DMS153 treated with DMSO at 0.1 percent for 48 hours (cell line): ENCODE data around the gene MYLK.
A peak's percentile ranks its signal among the peaks of the same experiment; 100 is the strongest.

Source experiments
- DNase-seq: peaks from one replicate; lab custom pipeline; 2025; ENCODE audit not compliant: unreplicated experiment; lab: John Stamatoyannopoulos, UW

The MYLK gene

DNA sequence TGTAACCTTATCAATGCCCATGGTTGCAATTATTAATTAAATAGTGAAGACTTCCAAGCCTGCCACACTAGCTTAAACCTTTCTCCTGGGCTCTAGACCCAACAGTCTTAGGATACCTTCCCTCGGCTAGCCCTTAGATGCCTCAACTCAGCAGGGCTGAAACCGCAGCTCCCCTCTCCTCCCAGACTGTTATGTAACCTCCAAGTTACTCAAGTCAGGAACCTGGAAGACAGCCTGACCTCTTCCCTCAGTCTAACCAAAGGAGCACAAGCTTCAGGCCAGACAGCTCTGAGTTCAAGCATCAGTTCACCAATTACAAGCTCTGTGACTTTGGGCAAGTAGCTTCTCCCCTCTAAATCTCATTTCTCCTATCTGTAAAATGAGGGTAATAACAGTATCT, 228.7 kb downstream of the MYLK start:
- DNase-seq: no peak

DNA sequence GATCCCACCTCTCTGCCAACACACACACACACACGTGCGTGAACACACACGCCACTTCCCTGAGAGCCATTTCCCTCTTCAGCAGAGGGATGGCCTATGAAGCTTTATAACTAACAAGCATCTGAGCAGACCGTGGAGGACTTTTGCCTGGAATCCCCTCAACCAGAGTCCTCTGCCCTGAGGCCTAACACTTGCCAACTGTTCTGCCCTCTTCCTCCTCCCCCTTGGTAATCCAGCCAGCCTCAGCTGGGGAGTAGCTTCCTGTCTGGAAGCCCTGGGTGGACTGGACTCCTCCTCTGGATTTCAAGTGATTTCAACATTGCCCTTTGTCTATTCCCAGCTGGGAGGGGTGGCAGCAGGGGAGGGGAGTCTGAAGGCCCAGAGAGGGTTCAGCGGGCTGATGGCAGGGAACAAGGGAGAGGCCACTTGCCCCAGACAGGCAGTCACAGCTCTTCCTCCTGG, 230.9 kb downstream of the MYLK start:
- DNase-seq: peak; percentile 54

DNA sequence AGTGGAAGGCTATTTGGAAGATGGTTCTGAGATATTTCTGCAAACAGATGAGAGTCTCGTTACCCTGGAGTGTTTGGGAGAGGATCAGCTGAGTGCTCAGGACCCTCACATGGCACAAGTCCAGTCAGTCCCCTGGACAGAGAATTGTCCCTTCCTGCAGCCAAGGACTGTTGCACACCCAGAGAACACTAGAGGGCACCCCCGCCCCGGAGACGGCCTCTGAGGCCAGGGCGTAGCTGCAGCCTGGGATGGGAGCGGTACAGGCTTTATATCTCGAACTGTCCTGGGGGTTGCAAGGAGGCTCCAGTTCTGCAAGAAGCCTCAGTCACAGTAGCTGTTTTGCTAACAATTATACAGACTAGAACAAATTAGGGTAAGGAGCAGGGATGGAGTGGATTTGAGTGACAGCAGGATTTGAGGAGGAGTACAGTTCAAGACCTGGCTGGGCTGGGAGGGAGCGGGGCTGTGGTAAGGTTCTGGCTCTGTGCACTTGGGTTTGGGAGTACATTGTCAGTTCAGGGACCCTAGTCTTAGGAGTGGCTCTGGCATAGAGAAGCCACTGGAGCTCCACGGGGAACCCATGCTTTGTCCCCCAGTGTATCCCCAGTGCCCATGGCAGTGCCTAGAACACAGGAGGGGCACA, 231.7 kb downstream of the MYLK start:
- peak; percentile 70 for DNase-seq

DNA sequence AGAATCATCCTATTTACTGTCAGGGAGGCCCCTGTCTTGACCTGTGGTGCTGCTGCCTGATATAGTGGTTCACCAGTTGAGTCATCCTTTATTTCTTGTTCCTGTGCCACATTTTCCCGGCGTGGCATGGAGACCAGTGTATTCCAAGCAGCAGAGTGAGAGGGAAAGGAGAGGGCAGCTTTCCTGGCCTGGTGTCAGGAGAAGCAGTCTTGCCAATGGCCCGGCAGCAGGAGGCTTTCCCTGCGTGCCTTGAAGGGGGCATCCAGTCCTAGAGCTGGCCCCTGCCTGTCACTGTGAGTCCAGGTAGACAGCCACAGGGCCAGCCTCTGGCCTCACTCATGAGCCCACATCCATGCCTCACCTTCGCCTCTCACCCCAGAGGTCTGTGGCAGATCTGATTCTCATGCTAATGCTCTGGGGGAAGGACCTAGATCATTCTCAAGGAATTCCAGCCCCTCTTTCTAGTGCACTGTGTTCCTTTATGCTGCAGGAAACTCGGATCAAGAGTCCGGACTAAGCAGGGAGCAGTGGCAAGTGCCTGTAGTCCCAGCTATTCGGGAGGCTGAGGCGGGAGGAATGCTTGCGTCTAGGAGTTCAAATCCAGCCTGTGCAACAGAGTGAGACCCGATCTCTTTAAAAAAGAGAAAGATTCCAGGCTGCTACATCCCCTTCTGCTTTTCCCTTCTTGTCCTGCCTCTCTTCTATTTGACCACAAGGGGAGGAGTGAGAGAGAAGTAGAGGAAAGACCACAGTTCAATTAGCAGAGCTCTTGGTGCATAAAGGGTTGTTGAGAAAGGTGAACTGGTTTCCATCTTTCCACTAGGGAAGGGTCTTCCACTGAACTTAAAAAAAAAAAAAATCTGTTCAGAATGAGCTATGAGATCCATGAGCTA, 232.4 kb downstream of the MYLK start:
- no peak for DNase-seq

DNA sequence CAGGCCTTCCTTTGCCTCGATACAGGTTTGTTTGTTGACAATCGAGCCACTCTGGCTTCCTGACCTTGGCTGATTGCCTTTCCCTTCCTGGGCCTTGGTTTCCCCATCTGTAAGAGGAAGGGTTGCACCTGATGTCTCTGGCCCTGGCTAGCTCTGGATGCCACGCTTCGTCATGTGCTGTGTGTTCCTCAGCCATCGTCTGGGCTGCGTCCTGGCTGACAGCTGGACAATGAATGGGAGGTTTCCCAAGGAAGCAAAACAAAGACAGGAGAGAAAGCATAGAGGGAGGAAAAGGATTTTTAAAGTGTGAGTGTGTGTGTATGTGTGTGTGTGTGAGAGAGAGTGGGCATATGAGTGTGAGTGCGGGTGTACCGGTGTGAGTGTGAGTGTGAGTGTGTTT, 234.0 kb downstream of the MYLK start:
- DNase-seq: no peak

DNA sequence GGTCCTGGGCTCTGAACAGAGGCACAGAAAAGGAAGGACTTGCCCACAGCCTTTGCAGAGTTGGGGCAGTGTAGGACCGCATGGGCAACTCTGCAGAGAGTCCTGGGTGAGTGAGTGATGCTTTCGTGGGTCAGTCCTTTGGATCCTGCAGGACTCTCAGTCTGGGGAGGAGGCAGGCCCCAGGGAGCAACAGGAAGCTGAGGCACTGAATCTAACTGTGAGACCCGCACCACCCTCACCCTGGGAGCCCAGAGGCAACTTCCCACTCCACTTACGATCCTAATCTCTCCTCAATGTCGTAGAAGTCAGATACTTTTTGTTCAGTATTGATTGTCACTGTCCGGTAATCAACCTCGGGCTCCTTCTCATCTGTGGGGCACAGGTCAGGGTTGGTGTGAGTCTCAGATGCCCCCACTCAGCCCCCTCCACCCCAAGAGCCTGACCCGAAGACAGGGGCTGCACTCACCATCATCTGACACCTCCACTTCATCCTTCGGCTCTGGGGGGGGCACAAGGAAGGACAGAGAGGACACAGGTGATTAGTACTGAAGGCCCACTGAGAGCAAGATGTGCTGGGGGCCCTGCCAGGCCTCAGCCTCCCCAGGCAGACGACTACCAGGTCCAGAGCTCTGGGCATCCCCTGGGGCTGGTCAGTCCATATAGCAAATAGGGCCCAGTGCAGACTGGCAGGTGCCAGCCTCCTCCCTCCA, 235.3 kb downstream of the MYLK start:
- no peak for DNase-seq

DNA sequence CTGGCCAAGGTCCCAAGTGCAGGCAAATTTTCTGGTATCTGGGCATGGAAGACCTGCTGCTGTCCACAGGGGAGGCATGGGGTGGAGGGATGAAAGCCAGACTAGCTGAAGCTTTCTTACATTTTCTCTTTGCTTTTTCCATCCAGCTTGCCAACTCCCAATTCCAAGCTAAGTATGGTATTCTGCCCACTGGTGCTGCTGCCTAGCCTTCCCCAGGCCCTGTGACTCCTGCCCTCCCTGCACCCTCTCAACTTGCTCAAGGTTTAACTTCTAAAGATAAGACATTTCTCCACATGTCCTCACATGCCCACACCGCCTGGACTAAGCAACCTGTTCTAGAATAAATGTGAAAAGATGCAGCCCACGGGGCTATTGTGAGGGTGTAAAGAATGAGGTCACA, 239.8 kb downstream of the MYLK start:
- DNase-seq: no peak

DNA sequence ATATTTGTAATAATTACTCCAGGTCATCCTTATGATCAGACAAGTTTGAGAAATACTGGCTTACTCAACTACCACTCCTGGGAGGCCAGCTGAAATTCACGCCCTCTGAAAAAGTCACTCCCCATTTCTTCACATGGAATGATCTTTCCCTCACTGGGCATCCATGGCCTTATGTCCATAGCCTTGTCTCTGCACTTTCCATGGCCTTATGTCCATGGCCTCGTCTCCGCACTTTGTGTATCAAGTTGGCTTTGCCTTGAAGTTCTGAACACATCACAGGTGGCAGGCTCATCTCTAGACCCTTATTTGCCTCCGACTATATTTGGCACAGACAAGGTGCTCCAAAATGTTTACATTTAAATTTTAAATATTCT, 241.2 kb downstream of the MYLK start:
- no peak for DNase-seq

DNA sequence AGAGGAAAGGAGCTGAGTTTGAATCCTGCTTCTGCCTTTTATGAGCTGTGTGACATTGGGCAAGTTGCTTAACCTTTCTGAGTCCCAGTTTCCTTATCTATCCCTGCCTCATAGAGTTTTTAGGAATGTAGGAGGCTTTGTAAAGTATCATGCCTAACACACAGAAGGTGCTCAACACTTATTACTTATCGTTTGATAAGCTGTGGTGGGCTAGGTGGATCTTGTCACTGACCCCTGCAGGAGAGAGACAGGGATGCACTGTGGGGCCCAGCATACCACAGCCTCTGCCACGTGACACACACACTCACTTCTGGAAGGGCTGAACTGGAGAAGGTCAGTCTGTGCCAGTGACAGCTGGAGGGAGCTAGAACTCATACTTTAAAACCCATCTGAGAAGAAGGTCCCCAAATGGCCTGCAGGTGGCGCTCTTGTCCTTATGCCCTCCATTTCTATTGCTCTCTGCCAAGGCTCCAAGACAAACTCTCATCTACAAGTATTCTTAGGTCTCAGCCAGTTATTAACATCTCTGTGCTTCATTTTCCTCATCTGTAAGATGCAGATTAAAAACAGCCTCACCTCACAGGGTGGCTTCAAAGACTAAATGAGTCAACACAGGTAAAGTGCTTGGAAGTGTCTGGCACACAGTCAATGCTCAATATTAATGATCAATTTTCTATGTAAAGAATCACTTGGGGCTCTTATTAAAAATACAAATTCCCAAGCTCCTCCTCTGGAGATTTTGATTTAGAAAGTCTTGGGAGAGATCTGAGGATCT, 241.8 kb downstream of the MYLK start:
- DNase-seq: peak; percentile 49

DNA sequence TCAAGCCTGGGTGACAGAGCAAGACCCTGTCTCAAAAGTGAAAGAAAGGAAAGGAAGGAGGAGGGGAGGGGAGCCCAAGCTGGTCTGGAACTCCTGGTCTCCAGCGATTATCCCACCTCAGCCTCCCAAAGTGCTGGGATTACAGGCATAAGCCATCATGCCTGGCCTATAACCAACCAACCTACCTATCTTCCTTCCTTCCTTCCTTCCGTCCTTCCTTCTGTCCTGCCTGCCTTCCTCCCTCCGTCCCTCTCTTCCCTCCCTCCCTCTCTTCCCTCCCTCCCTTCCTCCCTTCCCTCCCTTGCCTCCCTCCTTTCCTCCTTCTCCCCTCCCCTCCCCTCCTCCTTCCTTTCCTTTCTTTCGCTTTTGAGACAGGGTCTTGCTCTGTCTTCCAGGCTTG, 242.6 kb downstream of the MYLK start:
- no peak for DNase-seq

DNA sequence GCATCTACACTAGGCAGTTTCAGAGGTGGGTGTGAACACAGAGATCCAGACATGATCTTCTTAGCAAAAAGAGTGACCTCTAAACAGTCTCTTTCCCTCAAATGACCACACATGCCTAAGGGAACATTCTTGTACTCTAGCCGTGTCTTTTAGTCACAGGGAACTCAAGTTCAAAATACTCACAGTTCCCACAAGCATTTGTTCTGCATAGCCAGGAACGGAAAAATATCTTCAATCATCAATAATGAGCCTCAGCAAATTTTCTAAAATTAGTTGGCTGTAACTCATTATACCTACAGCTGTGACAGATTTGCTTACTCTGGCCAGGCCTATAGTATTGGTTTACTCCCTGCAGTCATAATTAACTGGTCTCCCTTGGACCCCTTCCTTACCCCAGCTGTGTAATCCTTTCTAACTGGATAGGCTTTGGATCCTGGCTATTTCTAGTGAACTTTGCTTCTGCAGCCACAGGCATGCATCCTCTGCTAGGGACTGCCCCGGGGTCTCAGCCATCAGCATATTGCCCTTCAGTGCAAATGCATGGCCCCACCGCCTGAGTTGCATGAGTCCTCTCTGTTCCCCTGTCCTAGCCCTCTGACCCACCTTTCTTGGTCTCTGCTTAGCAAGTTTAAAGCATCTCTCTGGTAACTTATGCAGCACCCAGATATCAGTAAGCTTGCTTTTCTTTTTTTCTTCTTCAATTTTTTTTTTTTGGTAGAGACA, 243.2 kb downstream of the MYLK start:
- no peak for DNase-seq

DNA sequence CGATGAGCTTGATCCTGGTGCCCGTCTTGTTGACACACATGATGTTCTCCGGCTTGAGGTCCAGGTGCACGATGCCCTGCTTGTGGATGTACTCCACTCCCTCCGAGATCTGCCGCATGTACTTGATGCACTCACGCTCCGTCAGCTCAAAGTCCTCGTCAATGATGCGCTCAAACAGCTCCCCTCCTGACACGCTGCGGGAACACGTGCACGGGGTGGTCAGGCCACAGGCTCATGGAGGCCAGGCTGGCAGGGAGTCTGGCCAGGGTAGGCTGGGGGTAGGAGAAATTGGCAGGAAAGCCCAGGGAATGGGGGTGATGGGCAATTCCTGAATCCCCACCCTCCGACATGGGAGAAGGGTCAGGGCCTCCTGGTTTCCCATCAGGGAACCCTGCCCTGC, 243.8 kb downstream of the MYLK start:
- DNase-seq: no peak

DNA sequence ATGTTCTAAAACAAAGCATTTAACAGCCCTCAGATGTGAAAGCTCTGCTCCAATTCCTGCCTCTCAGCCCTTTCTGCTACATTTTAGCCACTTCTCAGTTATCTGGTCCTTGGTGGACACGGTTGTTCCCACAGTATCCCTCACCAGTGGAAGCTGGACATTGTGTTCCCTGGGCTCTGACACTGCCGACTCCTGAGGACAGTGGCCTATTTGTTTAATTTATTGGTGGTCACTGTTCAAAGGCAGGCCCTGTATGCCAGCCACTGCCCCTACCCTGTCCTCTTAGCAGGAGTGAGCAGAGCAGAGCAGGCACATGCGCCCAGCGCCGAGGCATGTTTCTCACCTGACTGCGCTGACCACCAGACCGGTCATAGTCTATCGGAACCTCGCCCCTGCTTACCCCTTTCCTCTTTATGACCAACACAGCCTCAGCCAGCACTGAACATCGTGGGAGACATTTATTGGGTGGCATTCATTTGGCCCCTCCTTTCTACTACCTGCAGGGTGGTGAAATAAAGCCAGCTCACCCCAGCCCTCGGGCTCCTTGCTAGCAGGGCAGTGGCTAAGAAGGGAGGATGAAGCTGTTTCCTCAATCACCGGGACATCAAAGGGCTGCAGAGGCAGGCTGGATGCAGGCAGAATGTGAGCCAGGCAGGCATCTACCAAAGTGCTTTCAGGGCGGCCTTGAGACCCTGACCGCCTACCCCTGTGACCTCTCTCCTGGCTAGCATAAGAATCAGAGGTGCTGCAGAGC, 245.0 kb downstream of the MYLK start:
- DNase-seq: no peak

DNA sequence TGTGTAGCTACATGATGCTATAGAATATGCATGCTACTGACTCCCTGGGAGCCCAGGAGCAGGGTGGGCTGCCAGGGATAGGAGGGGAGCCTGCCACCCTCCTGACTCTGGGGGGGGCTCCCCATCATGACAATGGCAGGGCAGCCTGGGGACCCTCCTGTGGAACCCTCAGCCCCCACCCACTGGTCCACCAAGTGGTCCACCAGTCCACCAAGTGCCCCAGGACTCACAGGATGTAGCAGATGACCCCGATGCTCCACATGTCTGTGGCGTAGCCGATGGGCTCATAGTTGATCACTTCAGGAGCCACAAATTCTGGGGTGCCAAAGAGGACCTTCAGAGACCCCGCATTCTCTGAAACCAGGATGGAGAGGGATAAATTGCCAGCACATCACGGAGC, 246.3 kb downstream of the MYLK start:
- no peak for DNase-seq

DNA sequence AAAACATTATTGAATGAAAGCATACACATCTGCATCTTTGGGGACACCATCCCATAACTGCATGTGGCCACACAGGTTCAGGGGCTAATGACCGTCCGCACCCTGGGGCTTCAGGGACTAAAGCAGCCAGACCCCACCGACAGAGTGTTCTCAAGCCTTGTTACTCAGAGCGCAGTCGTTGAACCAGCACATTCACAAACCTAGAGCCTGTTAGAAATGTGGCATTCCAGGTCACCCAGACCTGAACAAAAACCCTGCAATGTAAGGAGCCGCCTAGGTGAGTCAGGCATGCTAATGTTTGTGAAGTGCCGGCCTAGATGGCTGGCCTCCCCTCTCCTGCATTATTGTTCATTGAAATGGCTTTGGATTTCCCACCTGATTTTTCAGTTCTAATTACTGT, 247.0 kb downstream of the MYLK start:
- DNase-seq: no peak

DNA sequence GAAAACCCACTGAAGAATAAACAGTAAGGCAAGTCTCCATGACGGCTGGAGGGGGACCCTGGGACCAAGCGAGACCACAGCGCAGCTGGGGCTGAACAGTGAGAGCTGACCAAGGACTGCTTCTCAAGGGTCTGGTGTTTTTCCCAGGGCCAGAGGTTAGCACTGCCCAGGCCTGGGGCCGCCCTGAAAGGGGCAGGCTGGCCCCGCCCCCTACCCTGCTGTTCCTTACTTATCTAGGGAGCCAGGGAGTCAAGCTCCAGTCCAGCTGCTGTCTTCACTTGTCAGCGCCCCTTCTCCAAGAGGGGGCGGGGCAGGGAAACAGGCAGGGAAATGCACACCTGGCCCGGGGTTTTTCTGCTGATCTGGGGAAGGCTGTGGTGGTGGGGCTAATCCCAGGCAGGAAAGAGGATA, 247.7 kb downstream of the MYLK start:
- no peak for DNase-seq

DNA sequence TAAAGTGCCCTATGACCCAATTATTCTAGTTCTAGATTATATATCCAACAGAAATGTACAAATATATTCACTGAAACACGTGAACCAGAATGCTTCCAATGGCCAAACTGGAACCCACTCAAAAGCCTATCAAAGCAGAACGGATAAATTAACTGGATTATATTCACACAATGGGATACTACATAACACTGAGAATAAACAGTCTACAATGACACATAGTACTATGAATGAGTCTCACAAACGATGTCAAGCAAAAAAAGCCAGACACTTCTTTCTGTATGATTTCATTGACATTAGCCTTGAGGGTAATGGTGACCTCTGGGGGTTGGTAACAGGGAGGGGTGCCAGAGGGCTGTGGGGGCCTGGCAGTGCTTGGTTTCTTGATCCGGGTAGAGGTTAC, 248.4 kb downstream of the MYLK start:
- DNase-seq: no peak

DNA sequence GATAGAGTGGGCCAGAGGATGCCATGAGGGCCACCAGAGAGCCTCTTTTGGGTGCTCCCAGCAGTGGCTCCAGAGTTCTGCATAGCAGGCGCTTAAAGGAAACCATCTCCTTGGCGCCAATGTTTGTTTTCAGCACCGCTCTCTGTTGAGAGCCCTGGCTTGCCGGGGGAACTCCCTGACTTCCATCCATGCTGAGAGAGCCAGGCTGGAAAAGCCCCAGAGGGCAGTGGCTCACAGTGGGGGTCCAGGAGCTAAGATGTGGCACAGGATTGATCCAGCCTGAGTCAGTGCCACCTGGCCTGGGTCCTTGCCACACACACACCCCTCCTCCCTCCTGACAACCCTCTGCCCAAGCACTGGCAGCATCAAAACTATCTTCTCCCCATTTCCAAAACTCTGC, 248.9 kb downstream of the MYLK start:
- no peak for DNase-seq

DNA sequence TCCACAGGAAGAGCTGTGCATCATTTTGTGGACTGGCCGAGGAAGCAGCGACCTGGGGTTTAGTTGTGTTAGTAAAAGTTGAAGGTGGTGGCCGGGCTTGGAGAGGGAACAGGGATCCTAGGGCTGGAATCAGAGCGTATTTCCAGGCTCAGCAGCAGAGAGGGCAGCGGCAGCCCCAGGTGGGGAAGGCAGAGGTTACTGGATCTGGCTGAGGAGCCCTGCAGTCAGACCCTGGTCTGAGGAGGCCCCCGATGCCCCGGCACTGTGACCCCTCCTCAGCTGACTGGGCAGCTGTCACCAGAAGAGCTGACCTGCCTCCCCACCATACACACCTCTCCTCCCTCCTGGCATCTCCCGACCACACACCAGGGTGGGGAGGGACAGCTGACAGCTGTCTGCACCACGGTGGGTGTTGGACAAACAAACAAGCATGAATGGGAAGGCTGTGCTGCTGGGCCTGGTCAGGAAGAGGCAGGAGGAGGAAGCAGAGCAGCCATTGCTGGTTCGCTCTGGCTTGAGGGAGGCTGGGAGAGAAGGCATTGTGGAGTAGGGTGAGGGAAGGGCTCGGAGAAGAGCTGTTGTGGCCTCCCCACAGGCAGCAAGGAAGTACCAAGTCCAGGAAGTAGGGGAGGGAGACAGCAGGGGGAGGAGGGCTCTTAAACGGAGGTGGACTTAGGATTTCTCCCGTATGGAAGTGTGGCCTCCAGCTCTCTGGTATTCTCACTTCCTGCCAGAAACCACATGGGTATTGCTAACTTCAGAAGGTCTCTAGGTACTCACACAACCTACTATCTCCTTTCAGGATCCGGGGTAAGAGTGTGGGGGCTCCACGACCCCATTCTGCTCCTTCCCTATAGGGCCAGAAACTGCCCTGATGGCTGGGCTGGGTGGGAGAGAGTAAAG, 249.7 kb downstream of the MYLK start:
- DNase-seq: no peak
